Keratinocyte (primary cell): ENCODE data around the gene LZTR1. TPM values are rescaled to one million over a fixed set of nuclear protein-coding genes. Genes with fewer than 3 reads are reported as not detected.

Source experiments
- DNase-seq: peaks from one replicate; pipeline ENCODE4 v3.0.0-alpha.2; 2011; ENCODE audit warnings: low read depth, missing footprints, low spot score
- FAIRE-seq: peaks from 2 replicates; lab custom pipeline; 2011; peaks lifted over from hg19 to GRCh38; lab: Jason Lieb, UNC
- H2AFZ ChIP-seq: 2 replicates; pipeline ENCODE4 v1.6.0; 2012; ENCODE audit warnings: low read length, control low read depth, inconsistent platforms; ENCODE audit not compliant: control insufficient read depth
- H3K27ac ChIP-seq: 2 replicates; pipeline ENCODE4 v1.5.1; 2011; ENCODE audit warnings: low read length; ENCODE audit not compliant: control insufficient read depth, insufficient read depth
- H3K27me3 ChIP-seq: 3 replicates; pipeline ENCODE4 v1.6.0; 2011; ENCODE audit warnings: low read length; ENCODE audit not compliant: control insufficient read depth, insufficient read depth; ENCODE audit errors: extremely low read depth
- H3K36me3 ChIP-seq, 2 experiments: 2 replicates in 1 of 2; 3 replicates in 1 of 2; pipeline ENCODE4 v1.5.1; 2011; ENCODE audit warnings: low read length in 2 of 2, mild to moderate bottlenecking in 1 of 2; ENCODE audit not compliant: control insufficient read depth in 2 of 2, insufficient read depth in 2 of 2; ENCODE audit errors: extremely low read depth in 1 of 2
- H3K4me1 ChIP-seq: 3 replicates; pipeline ENCODE4 v1.5.1; 2011; ENCODE audit warnings: low read length; ENCODE audit not compliant: control insufficient read depth, insufficient read depth; ENCODE audit errors: extremely low read depth
- H3K4me2 ChIP-seq: 3 replicates; pipeline ENCODE4 v1.6.0; 2011; ENCODE audit warnings: low read depth, low read length; ENCODE audit not compliant: control insufficient read depth, insufficient read depth; ENCODE audit errors: extremely low read depth
- H3K4me3 ChIP-seq, 3 experiments: fragments of 200-600 bp in 1 of 3; sonication (generic) in 1 of 3; 2 replicates in 2 of 3; 3 replicates in 1 of 3; pipeline ENCODE4 v1.5.1; 2011 to 2016; ENCODE audit warnings: low read length in 3 of 3, mild to moderate bottlenecking in 3 of 3, control low read depth in 2 of 3, inconsistent platforms in 1 of 3, low read depth in 1 of 3, mixed read lengths in 1 of 3, mixed run types in 1 of 3, moderate library complexity in 1 of 3; ENCODE audit not compliant: control insufficient read depth in 2 of 3, insufficient read depth in 2 of 3; ENCODE audit errors: extremely low read depth in 1 of 3
- H3K79me2 ChIP-seq: 2 replicates; pipeline ENCODE4 v1.6.0; 2012; ENCODE audit warnings: low read length; ENCODE audit not compliant: control insufficient read depth, insufficient read depth
- H3K9ac ChIP-seq: 3 replicates; pipeline ENCODE4 v1.6.0; 2011; ENCODE audit warnings: low read length; ENCODE audit not compliant: control insufficient read depth, insufficient read depth; ENCODE audit errors: extremely low read depth
- H3K9me1 ChIP-seq: 3 replicates; pipeline ENCODE4 v1.6.0; 2011; ENCODE audit warnings: low read length; ENCODE audit not compliant: control insufficient read depth, insufficient read depth; ENCODE audit errors: extremely low read depth
- H3K9me3 ChIP-seq: 2 replicates; pipeline ENCODE4 v1.5.1; 2012; ENCODE audit warnings: low read depth, low read length; ENCODE audit not compliant: control insufficient read depth
- H4K20me1 ChIP-seq: 3 replicates; pipeline ENCODE4 v1.6.0; 2011; ENCODE audit warnings: low read length; ENCODE audit not compliant: control insufficient read depth, insufficient read depth; ENCODE audit errors: extremely low read depth
- EZH2 ChIP-seq: IDR thresholded peaks from one replicate; pipeline ENCODE4 v1.6.1; 2012; ENCODE audit warnings: inconsistent platforms, mild to moderate bottlenecking, low read length, moderate library complexity
- dilution Hi-C: fragments of 300-500 bp; cut with MboI; formaldehyde crosslinking; loops from one replicate; pipeline ENCODE4 v1.7.0; 2020; ENCODE audit warnings: low sequenced_read_pairs; ENCODE audit not compliant: extremely low pct_ligation_motif_present
- polyA plus RNA-seq, 5 experiments: library from polyadenylated mRNA; depleted of rRNA in 3 of 5; stranded (reverse) in 3 of 5; stranded (forward) in 1 of 5; unstranded in 1 of 5; fragments of >200 nt; gene quantifications; 1 replicate in 1 of 5; 2 replicates in 3 of 5; 3 replicates in 1 of 5; pipeline versions ENCODE4 v1.2.1 to v1.2.3, GENCODE V29; 2011 to 2012; ENCODE audit warnings: missing spikeins in 2 of 5, low read depth in 1 of 5, low replicate concordance in 1 of 5
- TF ChIP-seq, protein P1 (sequence below), 3 experiments: IDR thresholded peaks in 1 of 3; conservative IDR thresholded peaks in 1 of 3; optimal IDR thresholded peaks in 1 of 3; 2 replicates in 2 of 3; 3 replicates in 1 of 3; pipeline versions ENCODE3 to v1.5.1; 2011; ENCODE audit warnings: low read length in 3 of 3, mild to moderate bottlenecking in 3 of 3, moderate library complexity in 2 of 3, control low read depth in 1 of 3, inconsistent platforms in 1 of 3; ENCODE audit not compliant: insufficient read depth in 2 of 3; ENCODE audit errors: extremely low read depth in 1 of 3

LZTR1 gene
- polyA plus RNA-seq, 1 donor (not counting 4 experiments of a cell fraction or from before 2014, with no cell fraction given), result 37.0 TPM

DNA sequence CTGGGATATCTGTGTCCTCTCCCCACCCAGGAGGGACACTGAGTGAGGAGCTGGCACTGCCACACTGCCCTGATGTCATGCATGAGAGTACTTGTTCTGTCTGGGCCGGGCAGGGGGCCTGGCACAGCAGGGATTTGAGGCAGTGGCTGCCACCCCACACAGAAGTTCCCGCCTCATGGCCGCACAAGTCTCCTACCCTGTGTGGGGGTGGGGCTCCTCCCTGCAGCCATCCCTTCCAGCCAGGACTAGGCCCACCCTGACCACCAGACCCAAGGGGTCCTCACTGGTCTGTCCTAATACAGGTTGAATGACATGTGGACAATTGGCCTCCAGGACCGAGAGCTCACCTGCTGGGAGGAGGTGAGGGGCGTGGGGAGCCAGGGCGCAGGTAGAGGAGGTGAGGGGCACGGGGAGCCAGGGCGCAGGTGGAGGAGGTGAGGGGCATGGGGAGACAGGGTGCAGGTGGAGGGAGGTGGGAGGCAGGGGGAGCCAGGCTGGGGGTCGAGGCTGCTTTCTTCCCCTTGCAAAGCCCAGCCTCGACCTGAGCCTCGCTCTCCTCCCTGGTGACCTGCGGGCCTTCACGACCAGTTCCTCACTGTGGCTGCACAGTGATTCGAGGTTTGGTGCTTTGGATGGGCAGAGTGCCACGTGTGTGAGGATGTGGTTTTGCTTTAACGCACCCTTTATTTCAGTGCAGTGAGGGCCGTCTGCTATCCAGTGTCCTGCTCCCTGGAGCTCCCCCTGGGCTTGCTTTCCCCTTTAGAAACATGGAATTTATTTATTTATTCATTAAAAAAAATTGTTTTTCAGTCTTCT lies 7.4 kb downstream of the LZTR1 start:
- no peak overlapping the region for H3K4me2 ChIP-seq
- peaks cover 4% of the 10 kb centered on the region for H4K20me1 ChIP-seq
- FAIRE-seq, result no peak
- H2AFZ ChIP-seq, result no peak overlapping the region
- peaks cover 3% of the 10 kb centered on the region for H3K79me2 ChIP-seq
- H3K27me3 ChIP-seq, result no peaks in the 10 kb centered on the region
- H3K4me1 ChIP-seq, result no peaks in the 10 kb centered on the region
- H3K9me1 ChIP-seq, result no peaks in the 10 kb centered on the region
- no peak for DNase-seq
- no peak overlapping the region for H3K9ac ChIP-seq
- no peak overlapping the region for H3K27ac ChIP-seq
- dilution Hi-C loops, result no loop called here
- no peak overlapping the region for H3K4me3 ChIP-seq
- peaks cover 30 to 52% of the 10 kb centered on the region in 2 experiments for H3K36me3 ChIP-seq
- TF ChIP-seq, protein P1, sequence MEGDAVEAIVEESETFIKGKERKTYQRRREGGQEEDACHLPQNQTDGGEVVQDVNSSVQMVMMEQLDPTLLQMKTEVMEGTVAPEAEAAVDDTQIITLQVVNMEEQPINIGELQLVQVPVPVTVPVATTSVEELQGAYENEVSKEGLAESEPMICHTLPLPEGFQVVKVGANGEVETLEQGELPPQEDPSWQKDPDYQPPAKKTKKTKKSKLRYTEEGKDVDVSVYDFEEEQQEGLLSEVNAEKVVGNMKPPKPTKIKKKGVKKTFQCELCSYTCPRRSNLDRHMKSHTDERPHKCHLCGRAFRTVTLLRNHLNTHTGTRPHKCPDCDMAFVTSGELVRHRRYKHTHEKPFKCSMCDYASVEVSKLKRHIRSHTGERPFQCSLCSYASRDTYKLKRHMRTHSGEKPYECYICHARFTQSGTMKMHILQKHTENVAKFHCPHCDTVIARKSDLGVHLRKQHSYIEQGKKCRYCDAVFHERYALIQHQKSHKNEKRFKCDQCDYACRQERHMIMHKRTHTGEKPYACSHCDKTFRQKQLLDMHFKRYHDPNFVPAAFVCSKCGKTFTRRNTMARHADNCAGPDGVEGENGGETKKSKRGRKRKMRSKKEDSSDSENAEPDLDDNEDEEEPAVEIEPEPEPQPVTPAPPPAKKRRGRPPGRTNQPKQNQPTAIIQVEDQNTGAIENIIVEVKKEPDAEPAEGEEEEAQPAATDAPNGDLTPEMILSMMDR (optimal IDR thresholded peaks at IDR 0.05 in 1 of 3, IDR thresholded peaks at IDR 0.05 in 1 of 3, conservative IDR thresholded peaks at IDR 0.05 in 1 of 3; ENCODE audit: extremely low read depth in 1 of 3, insufficient read depth in 2 of 3, low read length in 3 of 3), result no peak
- TF ChIP-seq EZH2, result no peak
- no peaks in the 10 kb centered on the region for H3K9me3 ChIP-seq

DNA sequence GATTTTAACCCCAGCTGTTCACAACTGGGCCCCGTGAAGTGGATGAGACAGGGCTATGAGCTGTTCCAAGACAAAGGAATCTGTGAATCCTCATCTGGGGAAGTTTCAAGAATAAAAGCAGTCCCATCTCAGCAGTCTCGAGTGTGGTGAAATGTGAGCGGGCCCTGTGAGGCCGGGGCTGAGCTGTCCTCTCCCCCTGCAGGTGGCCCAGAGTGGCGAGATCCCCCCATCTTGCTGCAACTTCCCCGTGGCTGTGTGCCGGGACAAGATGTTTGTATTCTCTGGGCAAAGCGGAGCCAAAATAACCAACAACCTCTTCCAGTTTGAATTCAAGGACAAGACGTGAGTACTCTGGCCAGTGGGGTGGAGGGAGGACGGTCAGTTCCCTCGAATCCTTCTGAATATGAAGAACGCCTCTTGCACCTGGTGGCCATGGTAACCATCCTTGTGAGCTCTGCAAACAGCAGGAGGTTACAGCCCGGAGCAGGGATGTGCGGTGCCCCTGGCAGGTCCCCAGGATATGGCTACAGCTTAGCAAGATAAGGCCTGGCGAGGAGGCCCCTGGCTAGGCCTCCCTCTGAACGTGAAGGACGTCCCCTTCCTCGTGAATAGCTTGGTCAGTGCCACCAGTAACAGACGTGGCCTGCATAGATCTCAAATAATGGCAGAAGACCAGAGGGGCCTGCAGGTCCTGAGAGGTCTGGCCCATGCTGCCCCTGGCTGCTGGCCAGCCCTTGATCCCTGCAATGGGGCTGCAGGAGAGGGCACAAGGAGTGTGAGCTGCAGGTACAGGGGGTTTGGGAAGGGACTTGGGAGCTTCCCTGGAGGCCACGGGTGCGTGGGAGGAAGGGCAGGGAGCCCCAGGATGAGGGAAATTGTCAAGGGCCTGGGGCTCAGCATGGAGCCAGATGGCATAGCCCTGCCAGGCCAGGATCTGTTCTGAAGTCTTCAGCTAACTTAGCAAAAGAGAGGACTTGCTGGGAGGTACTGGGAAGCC lies 8.4 kb downstream of the LZTR1 start:
- Histone ChIP-seq H3K4me2 (no peak overlapping the region), H2AFZ (no peak overlapping the region), H3K36me3 (peaks cover 27 to 51% of the 10 kb centered on the region in 2 experiments), H3K9me1 (no peaks in the 10 kb centered on the region), H3K9me3 (no peaks in the 10 kb centered on the region), H3K79me2 (peaks cover under 1% of the 10 kb centered on the region), H3K27me3 (no peaks in the 10 kb centered on the region), H3K9ac (no peak overlapping the region), H3K27ac (no peak overlapping the region), H3K4me3 (no peak overlapping the region), H4K20me1 (peaks cover 4% of the 10 kb centered on the region), H3K4me1 (no peaks in the 10 kb centered on the region)
- dilution Hi-C loops, result no loop called here
- FAIRE-seq, result no peak
- DNase-seq, result no peak
- TF ChIP-seq EZH2, result no peak
- TF ChIP-seq, protein P1 (optimal IDR thresholded peaks at IDR 0.05 in 1 of 3, IDR thresholded peaks at IDR 0.05 in 1 of 3, conservative IDR thresholded peaks at IDR 0.05 in 1 of 3; ENCODE audit: extremely low read depth in 1 of 3, insufficient read depth in 2 of 3, low read length in 3 of 3), result no peak
